K562 (cell line): ENCODE measurements around the gene ZCCHC24.

ENCODE experiments used
- ELF1 ChIP-seq: fragments of 200-800 bp; sonication (Bioruptor generic); IDR thresholded peaks from 2 replicates; pipeline ENCODE4 v1.6.1; 2016; ENCODE audit warnings: missing genetic modification characterization, missing compliant biosample characterization
- GTF2F1 ChIP-seq: IDR thresholded peaks from 2 replicates; pipeline ENCODE4 v1.6.1; 2011; ENCODE audit warnings: low read depth, low read length, improper control_type of control experiment
- IFI16 ChIP-seq: fragments of 250-450 bp; sonication (Bioruptor Pico); IDR thresholded peaks from 2 replicates; pipeline ENCODE4 v2.1.2; 2022; ENCODE audit warnings: mild to moderate bottlenecking, inconsistent platforms
- JUN ChIP-seq, 2 experiments: sonication (generic) in 1 of 2; formaldehyde crosslinking in 1 of 2; IDR thresholded peaks; 2 replicates each; pipeline versions ENCODE4 v1.6.1 to v1.8.0; 2012 to 2022; ENCODE audit warnings: borderline replicate concordance in 2 of 2, mild to moderate bottlenecking in 2 of 2, improper control_type of control experiment in 1 of 2, low read depth in 1 of 2, low read length in 1 of 2, missing genetic modification reagents in 1 of 2
- MTA2 ChIP-seq: fragments of 450-650 bp; IDR thresholded peaks from 2 replicates; pipeline ENCODE4 v1.6.1; 2016; ENCODE audit warnings: low read depth
- POLR2AphosphoS5 ChIP-seq: IDR thresholded peaks from 2 replicates; pipeline ENCODE4 v1.6.1; 2011; ENCODE audit warnings: mild to moderate bottlenecking, low read depth, low read length, moderate library complexity; ENCODE audit not compliant: control insufficient read depth, insufficient read depth
- SREBF2 ChIP-seq: sonication (generic); formaldehyde crosslinking; IDR thresholded peaks from 2 replicates; pipeline ENCODE4 v1.4.0; 2020; ENCODE audit warnings: mild to moderate bottlenecking, missing genetic modification reagents
- SRF ChIP-seq, 2 experiments: fragments of 250-450, 450-650 bp in 1 of 2; sonication (Bioruptor Pico) in 1 of 2; sonication (generic) in 1 of 2; formaldehyde crosslinking; IDR thresholded peaks; 2 replicates each; pipeline versions ENCODE4 v1.5.0 to v1.5.1; 2020 to 2022; ENCODE audit warnings: mild to moderate bottlenecking in 1 of 2, missing genetic modification reagents in 1 of 2
- ZNF589 ChIP-seq: fragments of 200-800 bp; sonication (Bioruptor generic); IDR thresholded peaks from 2 replicates; pipeline ENCODE4 v1.6.1; 2016; ENCODE audit warnings: low read depth, missing genetic modification characterization, missing compliant biosample characterization
- TF ChIP-seq, protein P1 (sequence below), 3 experiments: IDR thresholded peaks in 2 of 3; conservative IDR thresholded peaks in 1 of 3; 2 replicates each; pipeline ENCODE4 v1.5.1; 2011 to 2012; ENCODE audit warnings: low read length in 3 of 3, mild to moderate bottlenecking in 3 of 3, control low read depth in 2 of 3, improper control_type of control experiment in 1 of 3, inconsistent platforms in 1 of 3, low read depth in 1 of 3, mixed read lengths in 1 of 3, moderate library complexity in 1 of 3; ENCODE audit not compliant: insufficient read depth in 2 of 3
- TF ChIP-seq, protein P2 (sequence below): sonication (generic); formaldehyde crosslinking; IDR thresholded peaks from 2 replicates; pipeline ENCODE4 v1.8.1; 2022; ENCODE audit warnings: missing genetic modification reagents

DNA sequence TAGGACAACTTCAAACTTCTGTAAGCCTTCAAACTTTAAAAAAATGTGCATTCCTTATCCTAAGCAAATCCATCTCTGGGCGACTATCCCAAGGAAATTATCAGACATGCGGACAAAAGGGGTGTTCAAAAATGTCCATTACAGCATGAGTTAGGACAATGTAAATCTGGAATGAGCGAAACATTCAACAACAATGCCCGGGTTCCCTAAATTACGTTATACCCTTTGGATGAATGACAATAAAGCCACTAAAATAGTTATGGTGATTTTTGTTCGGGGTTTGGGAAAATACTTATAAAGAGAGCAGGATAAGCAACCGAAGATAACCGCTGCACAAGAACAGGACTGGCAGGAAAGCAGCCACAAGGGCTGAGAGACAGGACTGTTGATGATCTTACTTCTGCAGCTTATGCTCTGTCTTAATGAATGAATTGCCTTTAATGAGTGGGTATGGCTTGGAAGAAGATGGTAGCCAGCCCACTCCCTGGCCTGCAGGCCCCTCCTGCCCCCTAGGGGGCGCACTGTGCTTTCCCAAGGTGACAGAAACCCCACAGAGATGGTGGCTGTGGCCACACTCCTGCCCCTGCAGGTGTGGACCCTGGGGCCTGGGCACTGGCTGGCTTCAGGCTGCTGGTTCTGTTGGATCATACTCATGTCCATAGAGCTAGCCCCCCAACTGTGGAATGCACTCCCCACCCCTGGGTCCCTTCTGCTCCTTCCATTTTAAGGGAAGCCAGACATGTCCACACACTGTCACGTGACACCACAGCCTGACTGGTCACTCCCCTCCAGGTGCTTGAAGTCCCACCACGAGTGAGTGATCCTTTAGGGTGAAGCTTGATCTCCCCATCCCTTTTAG, 45.0 kb downstream of the ZCCHC24 start:
- TF ChIP-seq, protein P1, sequence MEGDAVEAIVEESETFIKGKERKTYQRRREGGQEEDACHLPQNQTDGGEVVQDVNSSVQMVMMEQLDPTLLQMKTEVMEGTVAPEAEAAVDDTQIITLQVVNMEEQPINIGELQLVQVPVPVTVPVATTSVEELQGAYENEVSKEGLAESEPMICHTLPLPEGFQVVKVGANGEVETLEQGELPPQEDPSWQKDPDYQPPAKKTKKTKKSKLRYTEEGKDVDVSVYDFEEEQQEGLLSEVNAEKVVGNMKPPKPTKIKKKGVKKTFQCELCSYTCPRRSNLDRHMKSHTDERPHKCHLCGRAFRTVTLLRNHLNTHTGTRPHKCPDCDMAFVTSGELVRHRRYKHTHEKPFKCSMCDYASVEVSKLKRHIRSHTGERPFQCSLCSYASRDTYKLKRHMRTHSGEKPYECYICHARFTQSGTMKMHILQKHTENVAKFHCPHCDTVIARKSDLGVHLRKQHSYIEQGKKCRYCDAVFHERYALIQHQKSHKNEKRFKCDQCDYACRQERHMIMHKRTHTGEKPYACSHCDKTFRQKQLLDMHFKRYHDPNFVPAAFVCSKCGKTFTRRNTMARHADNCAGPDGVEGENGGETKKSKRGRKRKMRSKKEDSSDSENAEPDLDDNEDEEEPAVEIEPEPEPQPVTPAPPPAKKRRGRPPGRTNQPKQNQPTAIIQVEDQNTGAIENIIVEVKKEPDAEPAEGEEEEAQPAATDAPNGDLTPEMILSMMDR (IDR thresholded peaks at IDR 0.05 in 2 of 3, conservative IDR thresholded peaks at IDR 0.05 in 1 of 3; ENCODE audit: insufficient read depth in 2 of 3, low read depth in 1 of 3, low read length in 3 of 3): peak; percentile 91 to 98 (median 93)
- TF ChIP-seq SREBF2 (CRISPR knock-in tag) (no peak), POLR2AphosphoS5 (no peak), ZNF589 (no peak), ELF1 (no peak), SRF (CRISPR knock-in tag; IDR thresholded peaks at IDR 0.05) (no peak), MTA2 (no peak), JUN (IDR thresholded peaks at IDR 0.05; ENCODE audit: borderline replicate concordance, low read depth, low read length) (no peak), JUN (CRISPR knock-in tag; IDR thresholded peaks at IDR 0.05; ENCODE audit: borderline replicate concordance) (no peak), GTF2F1 (no peak), IFI16 (CRISPR knock-in tag) (no peak)
- TF ChIP-seq, protein P2, sequence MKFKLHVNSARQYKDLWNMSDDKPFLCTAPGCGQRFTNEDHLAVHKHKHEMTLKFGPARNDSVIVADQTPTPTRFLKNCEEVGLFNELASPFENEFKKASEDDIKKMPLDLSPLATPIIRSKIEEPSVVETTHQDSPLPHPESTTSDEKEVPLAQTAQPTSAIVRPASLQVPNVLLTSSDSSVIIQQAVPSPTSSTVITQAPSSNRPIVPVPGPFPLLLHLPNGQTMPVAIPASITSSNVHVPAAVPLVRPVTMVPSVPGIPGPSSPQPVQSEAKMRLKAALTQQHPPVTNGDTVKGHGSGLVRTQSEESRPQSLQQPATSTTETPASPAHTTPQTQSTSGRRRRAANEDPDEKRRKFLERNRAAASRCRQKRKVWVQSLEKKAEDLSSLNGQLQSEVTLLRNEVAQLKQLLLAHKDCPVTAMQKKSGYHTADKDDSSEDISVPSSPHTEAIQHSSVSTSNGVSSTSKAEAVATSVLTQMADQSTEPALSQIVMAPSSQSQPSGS (CRISPR knock-in tag): no peak
